ENCODE measurements around the gene LIPC.

DNA sequence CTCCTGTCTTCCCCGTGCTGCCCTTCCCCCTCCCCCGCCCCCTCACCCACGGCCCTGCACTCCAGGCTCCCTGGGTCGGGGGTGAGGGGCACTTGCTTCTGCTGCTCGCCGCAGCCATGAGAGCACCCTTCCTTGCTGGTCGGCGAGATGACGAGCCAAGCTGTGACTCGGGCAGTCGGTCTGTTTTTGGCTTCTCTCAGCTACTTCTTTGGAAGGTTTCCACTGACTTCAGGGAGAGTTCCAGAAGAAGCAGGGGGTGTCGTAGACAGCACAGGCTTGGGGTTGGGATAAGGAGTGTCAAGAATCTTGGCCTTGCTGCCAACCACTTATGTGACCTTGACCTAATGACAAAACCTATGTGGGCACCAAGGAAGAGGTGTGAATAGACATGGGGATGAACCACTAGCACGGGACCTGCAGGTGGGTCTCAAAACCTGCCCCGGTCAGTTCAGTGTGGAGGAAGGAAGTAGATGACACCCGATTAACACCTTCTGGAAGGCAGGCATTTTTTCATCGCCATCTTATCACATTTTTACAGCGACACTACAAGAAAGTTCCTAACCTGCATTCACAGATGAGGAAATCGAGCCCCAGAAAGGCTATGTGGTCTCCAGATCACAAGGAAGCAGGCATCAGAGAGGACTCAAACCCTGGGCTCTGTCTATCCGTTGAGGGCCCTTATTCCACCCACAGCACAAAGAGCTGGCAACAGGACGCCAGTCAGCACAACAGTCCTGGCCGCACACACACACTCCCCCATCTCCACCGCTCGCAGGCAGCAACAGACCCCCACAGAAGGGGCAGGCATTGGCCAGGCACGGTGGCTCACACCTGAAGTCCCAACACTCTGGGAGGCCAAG lies 120.9 kb downstream of the LIPC start:
- no peak for TF ChIP-seq EP300 (IDR thresholded peaks at IDR 0.05)
- TF ChIP-seq, protein P1, sequence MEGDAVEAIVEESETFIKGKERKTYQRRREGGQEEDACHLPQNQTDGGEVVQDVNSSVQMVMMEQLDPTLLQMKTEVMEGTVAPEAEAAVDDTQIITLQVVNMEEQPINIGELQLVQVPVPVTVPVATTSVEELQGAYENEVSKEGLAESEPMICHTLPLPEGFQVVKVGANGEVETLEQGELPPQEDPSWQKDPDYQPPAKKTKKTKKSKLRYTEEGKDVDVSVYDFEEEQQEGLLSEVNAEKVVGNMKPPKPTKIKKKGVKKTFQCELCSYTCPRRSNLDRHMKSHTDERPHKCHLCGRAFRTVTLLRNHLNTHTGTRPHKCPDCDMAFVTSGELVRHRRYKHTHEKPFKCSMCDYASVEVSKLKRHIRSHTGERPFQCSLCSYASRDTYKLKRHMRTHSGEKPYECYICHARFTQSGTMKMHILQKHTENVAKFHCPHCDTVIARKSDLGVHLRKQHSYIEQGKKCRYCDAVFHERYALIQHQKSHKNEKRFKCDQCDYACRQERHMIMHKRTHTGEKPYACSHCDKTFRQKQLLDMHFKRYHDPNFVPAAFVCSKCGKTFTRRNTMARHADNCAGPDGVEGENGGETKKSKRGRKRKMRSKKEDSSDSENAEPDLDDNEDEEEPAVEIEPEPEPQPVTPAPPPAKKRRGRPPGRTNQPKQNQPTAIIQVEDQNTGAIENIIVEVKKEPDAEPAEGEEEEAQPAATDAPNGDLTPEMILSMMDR (IDR thresholded peaks at IDR 0.05): no peak

Measured in sigmoid colon (tissue), 4 donors.